A172 (cell line): ENCODE data around the gene CISH. TPM values are rescaled to one million over a fixed set of nuclear protein-coding genes. Genes with fewer than 3 reads are reported as not detected.

ENCODE experiments used
- DNase-seq: peaks from one replicate; pipeline ENCODE4 v3.0.0-alpha.2; 2015; ENCODE audit warnings: low spot score
- total RNA-seq: library from RNA; depleted of rRNA; stranded (reverse); fragments of >200 nt; shearing (Covaris generic); gene quantifications from 2 replicates; pipeline ENCODE4 v1.2.3, GENCODE V29; 2014; rRNA removed

CISH gene
- total RNA-seq = 1.1 and 2.3 TPM in 2 replicates

GRCh38 chr3:50611464-50612233 lies at the start of gene CISH:
CISH (minus strand) TSS chr3:50611774; CDS start chr3:50611650, 124 bp downstream.
- peak; percentile 91 for DNase-seq

DNA sequence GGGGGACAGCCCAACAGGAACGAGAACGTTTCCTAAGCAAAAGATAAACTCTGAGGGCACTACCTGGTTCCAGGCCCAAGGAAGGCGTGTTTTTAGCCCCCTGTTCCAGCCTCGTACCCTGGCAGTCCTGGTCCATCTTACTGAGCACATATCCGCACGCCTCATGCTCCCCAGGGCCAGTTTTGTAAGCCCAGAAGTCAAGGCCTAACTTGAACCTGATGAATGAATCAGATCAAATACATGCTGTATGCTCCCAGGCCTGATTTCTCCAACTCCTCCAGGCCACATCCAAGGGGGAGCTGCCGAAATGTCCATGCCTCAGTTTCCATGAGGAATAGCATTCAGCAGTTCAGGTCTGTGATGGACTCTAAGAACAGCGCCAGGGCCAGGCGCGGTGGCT lies 48.8 kb upstream of the CISH start:
- DNase-seq = no peak

GRCh38 chr3:50658831-50659230 lies 47.3 kb upstream of the CISH start:
- DNase-seq = no peak

DNA sequence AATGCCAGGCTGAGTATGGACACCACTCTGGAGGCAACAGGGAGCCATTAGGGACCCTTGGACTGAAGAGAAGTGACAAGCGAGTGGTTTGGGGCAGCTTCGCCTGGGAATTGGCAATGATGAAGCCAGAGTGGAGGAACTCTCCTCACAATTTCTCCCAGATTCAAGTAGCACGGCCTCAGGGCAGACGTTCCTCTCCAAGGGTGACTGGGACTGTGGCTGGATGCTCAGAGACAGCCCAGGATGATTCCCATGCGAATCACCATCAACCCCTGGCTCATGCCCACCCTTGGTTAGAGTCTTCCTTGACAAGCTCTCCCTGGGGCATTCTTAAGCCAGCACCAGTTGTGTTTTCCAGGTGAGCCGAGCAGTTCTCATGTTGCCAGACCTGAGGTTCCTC lies 46.8 kb upstream of the CISH start:
- DNase-seq = peak; percentile 45

- no peak for DNase-seq
Observed at GRCh38 chr3:50657816-50658215, 46.2 kb upstream of the CISH start.

- DNase-seq = no peak
Observed at GRCh38 chr3:50657407-50657806, 45.8 kb upstream of the CISH start.

DNA sequence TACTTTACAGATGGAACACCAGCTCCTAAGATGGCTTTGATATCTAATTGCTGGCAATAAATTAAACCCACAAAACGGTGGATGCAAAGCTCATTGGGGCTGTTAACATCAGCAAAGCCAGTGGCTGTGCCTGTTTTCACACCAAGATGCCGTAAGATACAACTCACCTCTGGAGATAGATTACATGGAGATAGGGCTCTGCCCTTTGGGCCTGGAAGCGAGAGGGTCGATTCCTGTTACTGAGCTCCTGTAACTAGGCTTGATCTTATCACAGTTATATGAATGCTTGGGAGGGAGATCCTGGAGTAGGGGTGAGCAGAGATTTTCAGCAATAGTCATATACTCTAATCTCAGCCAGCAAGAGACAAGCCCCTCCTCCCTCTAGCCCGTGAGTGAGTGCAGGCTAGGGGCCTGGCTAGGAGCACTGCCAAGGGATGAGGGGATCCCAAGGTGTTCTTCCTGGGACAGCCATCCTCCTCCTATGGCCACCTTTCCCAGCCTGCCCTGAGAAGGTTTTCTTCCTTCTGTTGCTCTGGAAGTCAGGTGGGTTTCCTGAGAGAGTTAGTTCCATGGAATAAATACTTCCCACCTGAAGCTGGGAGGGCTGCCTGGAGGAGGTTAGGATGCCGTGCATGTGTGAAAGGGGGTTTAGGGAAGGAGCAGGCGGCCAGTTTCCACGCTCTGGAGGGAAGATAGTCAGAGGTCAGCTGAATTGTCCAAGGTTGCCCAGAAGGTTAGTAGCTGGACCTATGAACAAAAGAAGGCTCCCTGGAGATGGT lies 45.0 kb upstream of the CISH start:
- DNase-seq = no peak

- DNase-seq = peak; percentile 49
Observed at GRCh38 chr3:50655009-50655830, 43.6 kb upstream of the CISH start.

DNA sequence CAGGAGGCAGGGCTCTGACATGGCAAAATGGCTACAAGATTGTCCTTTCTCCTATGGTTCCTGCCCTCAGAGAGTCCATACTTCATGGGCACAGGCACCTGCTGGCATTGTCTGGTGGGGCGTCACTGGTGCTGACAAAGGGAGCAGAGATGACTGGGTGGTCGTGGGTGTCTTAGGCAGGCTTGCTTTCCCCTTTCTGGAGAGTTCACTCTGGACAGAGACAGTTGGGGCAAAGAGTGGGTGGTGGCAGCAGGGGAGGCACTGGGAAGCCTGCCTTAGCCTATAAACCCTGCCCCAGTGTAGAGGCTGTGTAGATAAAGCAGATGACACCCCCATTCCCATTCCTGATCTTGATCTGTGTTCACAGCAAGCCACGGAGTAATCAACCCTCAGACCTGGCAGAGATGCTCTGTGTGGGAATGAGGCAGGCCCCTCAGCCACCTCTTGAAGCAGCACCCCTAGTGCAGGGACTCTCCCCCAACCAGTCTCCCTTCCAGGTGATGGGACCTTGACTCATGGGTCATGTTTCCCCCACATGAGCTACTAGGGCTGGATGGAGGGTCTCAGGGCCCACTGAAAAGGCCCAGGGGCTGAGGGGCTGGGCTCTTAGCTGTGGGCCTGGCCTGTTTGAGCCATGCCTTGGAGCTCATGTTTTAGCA lies 42.5 kb upstream of the CISH start:
- no peak for DNase-seq

DNA sequence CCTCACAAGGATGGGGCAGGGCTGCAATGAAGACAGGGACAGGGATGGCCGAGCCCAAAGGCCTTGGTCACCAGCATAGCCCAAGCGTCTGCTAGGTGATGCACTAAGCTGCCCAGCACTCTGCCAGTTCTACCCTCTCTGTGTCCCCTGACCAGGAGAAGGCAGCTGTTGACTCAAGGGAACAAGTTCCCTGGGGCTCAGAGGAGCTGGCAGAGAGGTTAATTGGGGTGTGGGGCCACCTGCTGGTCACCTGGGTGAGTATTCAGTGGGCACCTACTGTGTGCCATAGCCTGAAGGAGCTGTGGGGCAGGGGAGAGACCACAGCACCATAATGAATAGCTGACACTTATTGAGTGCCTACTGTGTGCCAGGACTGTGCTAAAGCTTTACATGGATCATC lies 41.1 kb upstream of the CISH start:
- peak; percentile 46 for DNase-seq

GRCh38 chr3:50651920-50652529 lies 40.5 kb upstream of the CISH start:
- no peak for DNase-seq

- no peak for DNase-seq
Observed at GRCh38 chr3:50651445-50651844, 39.9 kb upstream of the CISH start.

DNA sequence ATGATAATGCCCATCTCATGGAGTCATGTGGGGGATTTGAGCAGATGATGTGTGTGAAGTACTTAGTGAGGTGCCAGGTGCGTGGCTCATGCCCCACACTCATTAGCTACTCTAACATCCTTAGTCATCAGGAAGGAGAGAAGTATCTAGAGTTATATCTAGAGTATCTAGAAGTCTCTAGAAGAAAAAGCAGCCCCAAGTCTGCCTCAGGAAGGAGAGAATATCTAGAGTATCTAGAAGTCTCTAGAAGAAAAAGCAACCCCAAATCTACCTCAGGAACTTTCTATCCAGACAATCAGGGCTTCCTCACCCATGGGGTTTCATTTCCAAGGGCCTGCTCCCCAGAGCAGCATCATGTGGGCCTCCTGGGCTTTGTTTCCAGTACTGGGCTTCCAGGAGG lies 38.4 kb upstream of the CISH start:
- no peak for DNase-seq

DNA sequence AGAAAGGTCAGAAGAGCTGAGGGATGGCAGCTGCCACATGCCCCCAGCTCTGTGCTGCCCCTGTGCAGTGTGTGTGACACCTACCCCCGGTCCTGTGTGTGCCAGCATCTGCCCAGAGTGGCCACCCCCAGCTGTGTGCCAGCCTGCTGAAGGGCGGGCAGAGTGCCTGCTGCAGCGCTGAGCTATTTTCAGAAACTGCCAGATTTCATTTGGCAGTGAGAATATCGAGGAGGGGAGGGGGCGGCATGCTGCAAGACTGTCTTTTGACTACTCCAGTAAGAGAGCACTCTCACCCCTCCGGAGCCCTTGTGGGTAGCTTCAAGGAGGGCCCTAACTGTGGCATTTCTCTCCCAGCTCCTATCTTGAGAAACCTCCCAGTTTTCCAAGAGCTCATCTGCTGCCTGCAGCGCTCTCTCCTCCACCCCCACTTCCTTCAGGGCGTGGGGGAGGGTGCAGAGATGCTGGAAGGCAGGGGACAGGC lies 37.9 kb upstream of the CISH start:
- DNase-seq = no peak

- no peak for DNase-seq
Observed at GRCh38 chr3:50648944-50649343, 37.4 kb upstream of the CISH start.

DNA sequence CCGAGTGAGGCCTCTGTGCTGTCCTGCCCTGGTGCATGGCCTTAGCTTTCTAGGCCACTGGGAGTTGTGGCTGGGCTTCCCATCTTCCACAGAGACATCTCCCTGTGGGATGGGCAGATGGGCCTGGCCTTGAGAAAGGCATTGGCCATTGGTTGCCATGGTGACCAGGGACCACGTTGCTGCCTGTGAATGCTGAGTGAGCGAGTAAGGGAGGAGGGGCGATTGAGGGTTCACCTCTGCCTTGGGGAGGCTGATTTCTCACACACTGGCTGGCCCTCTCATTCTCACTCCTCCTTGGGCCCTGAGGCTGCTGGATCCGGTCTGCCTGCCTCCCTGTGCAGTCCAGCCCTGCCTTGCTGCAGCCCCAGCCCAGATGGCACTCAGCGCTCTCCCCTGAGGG lies 36.7 kb upstream of the CISH start:
- no peak for DNase-seq

DNA sequence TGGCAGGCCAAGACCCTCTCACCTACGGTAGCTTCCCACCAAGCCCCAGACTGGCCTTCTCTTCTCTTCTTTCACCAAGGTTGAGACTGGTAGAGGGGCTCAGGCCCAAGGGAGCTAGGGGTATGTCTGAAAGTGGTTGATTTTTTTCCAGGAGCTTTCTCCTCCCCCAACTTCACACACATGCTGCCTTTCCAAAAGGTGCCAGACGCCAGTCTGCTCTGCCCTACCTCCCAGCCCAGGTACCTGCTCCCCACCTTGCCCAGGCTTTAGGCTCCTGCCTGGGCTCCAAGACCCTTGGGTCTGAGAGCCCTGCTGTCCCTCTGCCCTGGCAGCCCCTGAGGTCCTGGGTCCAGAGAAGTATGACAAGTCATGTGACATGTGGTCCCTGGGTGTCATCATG lies 33.8 kb upstream of the CISH start:
- no peak for DNase-seq

DNA sequence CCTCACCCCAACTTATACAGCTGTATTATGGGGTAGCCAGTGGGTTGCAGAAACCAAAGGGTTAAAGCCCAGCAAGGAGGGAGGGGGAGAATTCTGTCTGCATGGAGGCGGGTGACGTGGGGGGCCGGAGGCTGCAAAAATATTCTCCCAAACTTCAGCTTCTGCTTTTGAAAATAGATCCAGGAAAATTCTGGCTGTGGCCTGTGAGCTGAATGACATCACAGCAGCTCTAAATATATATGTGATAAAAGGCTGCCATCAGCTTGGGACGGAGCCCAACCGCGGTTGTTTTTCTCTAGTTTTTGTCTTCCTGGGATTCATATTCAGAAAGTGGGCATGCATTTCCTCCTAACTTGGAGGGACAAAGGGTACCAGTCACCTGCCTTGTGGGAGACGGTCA lies 33.0 kb upstream of the CISH start:
- DNase-seq = no peak

DNA sequence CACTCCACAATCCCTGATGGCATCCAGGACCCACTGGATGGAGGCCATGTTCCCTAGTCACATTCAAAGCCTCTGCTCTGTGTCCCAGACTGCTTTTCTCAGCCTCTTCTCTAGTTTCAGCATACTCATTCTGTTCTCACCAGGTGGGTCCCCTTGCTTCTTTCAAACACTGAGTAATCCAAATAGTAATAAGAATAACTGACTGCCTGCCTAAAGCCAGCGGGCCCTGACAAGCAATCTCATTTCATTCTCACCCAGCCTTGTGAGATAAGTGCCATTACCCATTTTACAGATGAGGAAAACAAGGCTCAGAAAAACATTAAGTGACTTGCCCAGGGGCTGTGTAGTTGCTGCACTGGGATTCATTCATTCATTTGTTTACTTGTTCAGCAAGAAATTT lies 30.8 kb upstream of the CISH start:
- DNase-seq = no peak

DNA sequence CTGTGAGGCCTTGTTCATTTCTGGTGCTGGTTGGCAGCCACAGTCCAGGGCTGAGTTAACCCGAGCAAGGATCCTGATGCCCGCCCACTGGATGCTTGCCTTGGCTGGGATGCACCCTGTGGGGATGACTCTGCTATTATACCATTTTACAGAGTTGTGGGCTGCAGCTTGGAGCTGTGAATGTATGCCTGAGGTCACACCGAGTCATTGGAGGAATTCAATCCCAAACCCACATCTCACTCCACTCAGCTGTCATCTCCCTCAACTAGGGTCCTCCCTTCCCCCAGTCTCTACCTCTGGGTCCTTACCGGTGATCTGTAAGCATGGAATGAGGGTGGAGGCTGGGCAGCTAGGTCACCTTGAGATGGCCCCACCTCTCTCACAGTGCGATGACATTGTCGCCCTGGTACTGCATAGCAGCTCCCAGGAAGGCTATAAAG lies 27.5 kb upstream of the CISH start:
- DNase-seq = peak; percentile 73

DNA sequence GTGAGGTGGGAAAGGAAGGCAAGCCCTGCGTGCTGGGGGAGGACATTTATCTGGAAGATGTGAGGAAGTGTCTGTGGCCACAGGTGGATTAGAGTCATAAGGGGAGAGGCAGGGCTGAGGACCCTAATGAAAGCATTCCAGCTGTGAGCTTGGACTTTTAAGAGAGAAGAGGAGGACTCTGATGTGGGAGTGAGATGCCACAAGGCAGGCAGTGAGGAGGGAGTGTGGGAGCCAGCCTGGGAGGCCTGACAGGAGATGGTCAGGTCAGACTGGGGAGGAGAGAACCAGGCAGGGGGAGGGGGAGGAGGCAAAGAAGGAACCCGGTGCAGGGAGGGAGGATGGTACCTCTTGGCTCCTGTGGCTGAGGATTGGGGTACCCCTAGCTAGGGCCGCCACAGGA lies 26.4 kb upstream of the CISH start:
- no peak for DNase-seq
